ELF-1 (cell line): ENCODE measurements around the gene TENM3.
A peak's percentile ranks its signal among the peaks of the same experiment; 100 is the strongest.

Experiments
- DNase-seq: peaks from one replicate; pipeline ENCODE4 v3.0.0-alpha.2; 2016; ENCODE audit warnings: low read depth, low spot score

TENM3 gene

DNA sequence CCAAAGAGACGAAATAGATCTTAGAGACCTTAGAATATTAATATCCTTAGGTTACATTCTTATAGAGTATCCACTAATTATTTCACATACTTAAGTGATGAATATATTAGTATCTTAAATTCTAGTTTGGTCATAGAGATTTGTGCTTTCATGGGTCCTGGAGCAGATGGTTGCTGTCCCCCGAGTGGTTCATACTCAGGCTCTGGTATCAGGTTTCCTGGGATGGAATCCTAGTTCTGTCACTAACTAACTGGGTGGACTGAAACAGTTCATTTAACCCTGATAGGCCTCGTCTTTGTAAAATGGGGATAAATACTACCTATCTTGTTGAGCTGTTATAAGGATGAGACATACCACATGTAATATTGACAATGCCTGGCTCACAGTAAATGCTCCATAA is 264.6 kb downstream of the TENM3 start:
- no peak for DNase-seq

- DNase-seq: no peak
Observed at GRCh38 chr4:182510836-182511235, 267.6 kb downstream of the TENM3 start.

- no peak for DNase-seq
Observed at GRCh38 chr4:182513587-182514291, 270.5 kb downstream of the TENM3 start.

DNA sequence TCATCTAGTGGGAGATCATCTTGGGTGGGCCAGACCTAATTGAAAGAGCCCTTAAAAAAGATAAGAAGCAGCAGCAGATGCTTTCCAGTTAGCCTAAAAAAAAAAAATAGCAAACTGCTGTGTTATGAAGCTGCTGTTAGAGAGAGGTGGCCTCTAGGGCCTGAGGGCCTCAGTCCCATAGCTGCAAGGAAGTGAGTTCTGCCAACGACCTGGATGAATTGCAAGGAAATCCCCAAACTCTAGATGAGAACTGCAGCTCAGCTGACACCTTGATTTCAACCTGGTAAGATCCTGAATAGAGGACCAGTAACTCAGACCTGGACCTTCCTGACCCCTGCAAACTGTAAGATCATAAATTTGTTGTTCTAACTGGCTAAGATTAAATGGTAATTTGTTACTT is 275.2 kb downstream of the TENM3 start:
- peak; percentile 17 for DNase-seq

- no peak for DNase-seq
Observed at GRCh38 chr4:182519528-182519927, 276.3 kb downstream of the TENM3 start.

DNA sequence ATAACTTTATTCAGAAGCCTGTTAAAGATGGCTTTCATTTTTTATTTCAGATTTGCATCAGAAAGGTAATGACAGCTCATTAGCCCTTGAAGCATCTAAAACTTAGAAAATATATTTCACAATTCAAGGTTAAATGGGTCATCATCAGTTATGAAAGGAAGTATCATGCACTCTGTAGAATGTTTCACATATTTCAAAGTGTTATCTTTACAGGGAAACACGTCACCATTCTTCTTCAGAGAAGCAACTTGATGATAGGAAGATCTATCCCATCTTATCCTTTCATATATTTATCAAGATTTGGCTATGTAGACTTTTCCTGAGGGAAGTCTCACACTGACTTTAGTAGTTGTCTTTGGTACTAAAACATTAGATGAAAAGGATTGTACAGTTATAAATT is 277.8 kb downstream of the TENM3 start:
- no peak for DNase-seq

DNA sequence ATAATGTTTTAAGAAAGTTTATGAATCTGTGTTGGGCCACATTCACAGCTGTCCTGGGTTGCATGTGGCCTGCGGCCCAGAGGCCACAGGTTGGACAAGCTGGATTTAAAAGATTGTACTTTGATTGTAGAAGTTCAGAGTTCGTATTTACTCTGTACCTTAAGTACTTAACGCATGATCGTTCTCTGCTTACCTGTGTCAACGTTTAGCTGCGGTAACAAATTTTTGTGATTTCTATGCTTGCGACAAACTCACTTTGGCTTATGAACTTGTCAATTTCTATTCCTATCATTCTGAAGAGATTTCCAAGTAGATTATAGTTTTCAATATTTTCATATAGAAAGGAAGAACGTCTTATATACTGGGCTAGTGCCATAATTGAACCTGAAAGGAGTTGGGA is 285.6 kb downstream of the TENM3 start:
- no peak for DNase-seq

DNA sequence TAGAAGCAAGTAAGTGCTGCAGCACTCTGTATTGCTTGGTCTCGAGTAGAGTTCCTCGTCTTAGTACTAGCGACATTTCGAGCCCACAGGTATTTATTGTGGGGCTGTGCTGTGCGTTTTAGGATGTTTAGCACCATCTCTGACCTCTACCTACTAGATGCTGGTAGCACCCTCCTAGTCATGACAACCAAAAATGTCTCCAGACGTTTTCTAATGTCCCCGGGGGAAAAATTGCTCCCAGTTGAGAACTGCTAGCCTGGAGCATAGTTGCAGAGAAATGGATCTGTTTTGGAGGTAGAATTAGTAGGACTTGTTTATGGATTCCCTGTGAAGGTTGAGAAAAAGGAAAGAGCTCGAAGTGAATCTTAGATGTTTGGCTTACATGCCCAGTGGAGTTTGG is 287.2 kb downstream of the TENM3 start:
- no peak for DNase-seq

- no peak for DNase-seq
Observed at GRCh38 chr4:182531555-182532162, 288.5 kb downstream of the TENM3 start.

DNA sequence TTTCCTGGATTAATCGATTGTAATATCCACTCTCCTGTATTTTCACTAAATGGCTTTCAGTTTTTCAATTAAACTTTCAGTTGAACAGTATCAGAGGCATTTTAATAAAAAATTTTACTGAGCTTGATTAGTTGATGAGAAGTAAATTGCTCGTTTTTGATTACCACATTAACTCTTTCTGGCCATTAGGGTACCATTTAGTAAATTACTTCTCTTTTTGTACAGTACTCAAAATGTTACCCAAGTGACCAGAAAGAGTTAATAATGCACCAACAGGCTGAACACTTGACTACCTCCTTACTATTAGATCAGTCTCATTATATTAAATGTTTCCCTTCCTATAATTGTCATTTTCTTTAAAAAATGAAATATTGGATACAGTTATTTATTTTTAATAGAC is 289.2 kb downstream of the TENM3 start:
- DNase-seq: no peak

GRCh38 chr4:182533964-182534363 is 290.8 kb downstream of the TENM3 start:
- DNase-seq: no peak

DNA sequence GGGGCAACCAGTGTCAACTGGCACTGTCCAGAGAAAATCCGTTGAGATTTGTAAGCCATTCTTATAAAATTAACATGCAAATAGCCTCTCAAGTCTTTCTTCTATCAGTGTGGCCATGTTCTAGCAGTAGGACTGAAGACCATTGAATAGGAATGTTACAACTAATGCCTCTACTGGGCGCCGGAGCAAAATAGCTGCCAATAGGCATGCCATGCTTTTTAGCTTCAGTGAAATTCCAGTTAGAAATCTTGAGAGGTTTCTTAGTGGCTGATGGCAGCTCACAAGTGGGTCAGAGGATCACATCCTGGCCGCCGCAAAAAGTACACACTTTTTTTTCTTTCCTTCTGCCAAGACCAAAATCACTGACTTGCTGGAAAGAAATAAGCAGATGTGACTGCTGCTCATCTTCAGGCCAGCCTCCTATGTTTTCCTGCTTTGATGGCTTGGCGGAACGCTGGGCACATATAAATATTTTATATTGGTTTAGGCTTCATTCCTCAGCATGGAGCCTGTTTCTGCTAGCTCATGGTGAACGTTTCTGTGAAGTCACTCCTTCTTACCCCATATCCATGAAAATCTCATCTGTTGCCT is 293.1 kb downstream of the TENM3 start:
- DNase-seq: peak; percentile 27

- no peak for DNase-seq
Observed at GRCh38 chr4:182537031-182537795, 294.0 kb downstream of the TENM3 start.

DNA sequence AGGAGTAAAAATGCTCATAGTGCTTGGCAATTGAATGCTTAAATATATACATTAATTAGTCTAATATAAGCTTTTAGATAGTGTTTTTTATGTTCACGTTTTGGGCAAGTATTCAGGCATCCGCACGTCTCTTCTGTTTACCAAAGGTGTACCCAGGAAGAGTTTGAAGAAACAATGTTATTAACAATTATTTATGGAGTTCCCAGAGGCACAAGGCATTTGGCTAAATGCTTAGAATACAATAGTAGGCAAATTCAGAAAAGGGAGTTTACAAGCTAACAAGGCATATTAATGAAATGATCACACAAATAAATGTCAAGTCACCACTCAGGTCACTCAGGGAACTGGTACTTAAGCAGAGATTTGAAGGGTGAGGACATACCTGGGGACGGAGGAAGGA is 294.8 kb downstream of the TENM3 start:
- no peak for DNase-seq

DNA sequence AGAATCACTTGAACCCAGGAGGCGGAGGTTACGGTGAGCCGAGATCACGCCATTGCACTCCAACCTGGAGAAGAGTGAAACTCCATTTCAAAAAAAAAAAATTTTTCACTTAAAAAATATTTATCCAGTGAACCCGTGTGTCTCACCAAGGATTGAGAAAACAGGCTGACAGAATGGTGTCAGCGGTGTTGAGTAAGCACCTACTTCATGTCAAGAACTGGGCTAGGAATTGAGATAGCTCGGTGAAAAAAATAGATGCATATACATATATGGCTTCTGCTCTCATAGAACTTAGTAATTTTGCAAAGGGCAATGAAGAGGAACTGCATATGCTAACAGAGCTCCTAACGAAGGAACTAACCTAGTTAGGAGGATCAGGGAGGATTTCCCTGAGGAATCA is 297.3 kb downstream of the TENM3 start:
- DNase-seq: no peak

- DNase-seq: no peak
Observed at GRCh38 chr4:182547435-182547834, 304.2 kb downstream of the TENM3 start.

DNA sequence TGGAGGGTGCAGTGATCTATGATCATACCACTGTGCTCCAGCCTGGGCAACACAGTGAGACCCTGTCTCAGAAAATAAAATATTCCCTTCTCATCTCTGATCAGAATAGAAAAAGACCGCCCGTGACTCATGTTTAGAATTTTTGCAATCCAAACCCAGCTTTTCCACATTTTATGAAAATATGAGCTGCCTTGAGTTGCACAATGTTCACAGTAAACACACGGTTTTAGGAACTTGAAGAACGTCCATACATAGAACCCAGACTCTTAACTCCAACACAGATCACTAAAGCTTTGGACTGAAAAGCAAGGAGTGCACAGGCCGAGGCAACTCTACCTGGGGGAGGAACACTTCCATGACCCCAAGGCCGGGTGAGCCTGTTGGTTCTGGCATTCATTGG is 305.0 kb downstream of the TENM3 start:
- no peak for DNase-seq

GRCh38 chr4:182549356-182549755 is 306.2 kb downstream of the TENM3 start:
- DNase-seq: no peak

GRCh38 chr4:182552948-182553347 is 309.7 kb downstream of the TENM3 start:
- no peak for DNase-seq

- no peak for DNase-seq
Observed at GRCh38 chr4:182553653-182554052, 310.5 kb downstream of the TENM3 start.

GRCh38 chr4:182554736-182555135 is 311.5 kb downstream of the TENM3 start:
- DNase-seq: no peak

- peak; percentile 72 for DNase-seq
Observed at GRCh38 chr4:182555997-182556418, 312.8 kb downstream of the TENM3 start.
